GM23338 (cell line): Measurements from ENCODE around the gene PCCB. TPM values are rescaled to one million over a fixed set of nuclear protein-coding genes. Genes with fewer than 3 reads are reported as not detected.
A peak's percentile ranks its signal among the peaks of the same experiment; 100 is the strongest.
"Not testable (repeated sequence)": the region's sequence is repeated elsewhere in the genome, so short reads cannot be mapped to it uniquely, and the experiment has no call there.

Source experiments
- ATAC-seq: fragments of 200-7000 bp; cut with Tn5 transposase; 3 replicates; pipeline ENCODE4 v1.9.1; 2020
- DNase-seq: peaks from one replicate; pipeline ENCODE4 v3.0.0-alpha.2; 2015; ENCODE audit warnings: low spot score
- H2AFZ ChIP-seq: fragments of 200-600 bp; sonication (generic); 2 replicates; pipeline ENCODE4 v1.8.0; 2016; ENCODE audit warnings: antibody characterized with exemption, mild to moderate bottlenecking, moderate library complexity
- H3F3A ChIP-seq: fragments of 200-600 bp; sonication (generic); replicated peaks from 2 replicates; pipeline ENCODE4 v1.8.0; 2017; ENCODE audit warnings: antibody characterized with exemption, mixed run types, low read depth
- H3K27ac ChIP-seq: fragments of 200-600 bp; sonication (generic); 2 replicates; pipeline ENCODE4 v1.6.1; 2016; ENCODE audit warnings: low read depth
- H3K27me3 ChIP-seq: fragments of 200-600 bp; sonication (generic); 2 replicates; pipeline ENCODE4 v1.8.0; 2016; ENCODE audit warnings: mild to moderate bottlenecking, mixed run types, moderate library complexity; ENCODE audit not compliant: insufficient read depth
- H3K36me3 ChIP-seq: fragments of 200-600 bp; sonication (generic); 2 replicates; pipeline ENCODE4 v1.8.0; 2016; ENCODE audit warnings: mild to moderate bottlenecking; ENCODE audit not compliant: insufficient read depth
- H3K4me1 ChIP-seq: fragments of 200-600 bp; sonication (generic); 2 replicates; pipeline ENCODE4 v1.8.0; 2016; ENCODE audit warnings: mild to moderate bottlenecking, moderate library complexity; ENCODE audit not compliant: insufficient read depth
- H3K4me2 ChIP-seq: fragments of 200-600 bp; sonication (generic); 2 replicates; pipeline ENCODE4 v1.7.1; 2017; ENCODE audit warnings: mixed run types
- H3K4me3 ChIP-seq: fragments of 200-600 bp; sonication (generic); 2 replicates; pipeline ENCODE4 v1.6.1; 2016; ENCODE audit warnings: mixed run types
- H3K79me2 ChIP-seq: fragments of 200-600 bp; sonication (generic); replicated peaks from 2 replicates; pipeline ENCODE4 v1.8.0; 2017; ENCODE audit warnings: mild to moderate bottlenecking; ENCODE audit not compliant: insufficient read depth
- H3K9me2 ChIP-seq: fragments of 200-600 bp; sonication (generic); 2 replicates; pipeline ENCODE4 v1.8.0; 2017; ENCODE audit not compliant: insufficient read depth
- H4K20me1 ChIP-seq: fragments of 200-600 bp; sonication (generic); replicated peaks from 2 replicates; pipeline ENCODE4 v1.8.0; 2017; ENCODE audit warnings: mild to moderate bottlenecking; ENCODE audit not compliant: insufficient read depth
- H3K27ac Mint-ChIP-seq: 2 replicates; pipeline ENCODE4 v1.8.0; 2020; ENCODE audit warnings: inconsistent platforms, mild to moderate bottlenecking, moderate library complexity, mixed read lengths
- H3K27me3 Mint-ChIP-seq: 3 replicates; pipeline ENCODE4 v1.8.0; 2022; ENCODE audit warnings: low read depth, mild to moderate bottlenecking, moderate library complexity, mixed read lengths, inconsistent platforms; ENCODE audit not compliant: insufficient read depth, poor library complexity
- H3K36me3 Mint-ChIP-seq: 3 replicates; pipeline ENCODE4 v1.8.0; 2021; ENCODE audit warnings: low read depth, mild to moderate bottlenecking, inconsistent platforms, moderate library complexity, mixed read lengths
- H3K4me1 Mint-ChIP-seq: 3 replicates; pipeline ENCODE4 v1.8.0; 2020; ENCODE audit warnings: mild to moderate bottlenecking, inconsistent platforms, mixed read lengths
- H3K4me3 Mint-ChIP-seq: 3 replicates; pipeline ENCODE4 v1.8.0; 2021; ENCODE audit warnings: moderate library complexity, mild to moderate bottlenecking, inconsistent platforms, mixed read lengths
- H3K9me3 Mint-ChIP-seq: 3 replicates; pipeline ENCODE4 v1.8.0; 2020; ENCODE audit warnings: moderate library complexity, mild to moderate bottlenecking, inconsistent platforms, mixed read lengths
- CREB1 ChIP-seq: fragments of 250-450 bp; sonication (Bioruptor Pico); IDR thresholded peaks from 2 replicates; pipeline ENCODE4 v1.5.0; 2020; ENCODE audit warnings: low read depth, mild to moderate bottlenecking, moderate library complexity
- EZH2 ChIP-seq: fragments of 200-600 bp; sonication (generic); IDR thresholded peaks from one replicate; pipeline ENCODE4 v1.8.0; 2017; ENCODE audit warnings: antibody characterized with exemption, mild to moderate bottlenecking, low read depth; ENCODE audit not compliant: unreplicated experiment
- EZH2phosphoT487 ChIP-seq: fragments of 200-600 bp; sonication (generic); IDR thresholded peaks from one replicate; pipeline ENCODE4 v1.8.1; 2018; ENCODE audit warnings: antibody characterized with exemption; ENCODE audit not compliant: unreplicated experiment
- POLR2AphosphoS5 ChIP-seq: IDR thresholded peaks from 2 replicates; pipeline ENCODE4 v1.6.1; 2016; ENCODE audit warnings: antibody characterized with exemption, low read depth
- ZNF114 ChIP-seq: fragments of 250-450 bp; sonication (Bioruptor Pico); IDR thresholded peaks from 2 replicates; pipeline ENCODE4 v1.5.0; 2020; ENCODE audit warnings: mild to moderate bottlenecking, moderate library complexity
- polyA plus RNA-seq: library from polyadenylated mRNA; unstranded; fragments of >200 nt; fragmentation: Nextera tagmentation; extraction: Ambion mirVana; gene quantifications from 2 replicates; pipeline ENCODE4 v1.2.1, GENCODE V29; 2016
- total RNA-seq: library from RNA; depleted of rRNA; stranded (reverse); fragments of >200 nt; shearing (Covaris generic); gene quantifications from 2 replicates; pipeline ENCODE4 v1.2.3, GENCODE V29; 2014
- TF ChIP-seq, protein P1 (sequence below), 2 experiments: fragments of 200-600 bp in 1 of 2; sonication (generic) in 1 of 2; conservative IDR thresholded peaks; 2 replicates each; pipeline versions ENCODE4 v1.5.1 to v1.6.1; 2016 to 2017; ENCODE audit warnings: antibody characterized with exemption in 2 of 2, low read depth in 2 of 2, mild to moderate bottlenecking in 2 of 2, moderate library complexity in 1 of 2
- TF ChIP-seq, protein P2 (sequence below): fragments of 250-450 bp; sonication (Bioruptor Pico); IDR thresholded peaks from 2 replicates; pipeline ENCODE4 v1.5.0; 2020; ENCODE audit warnings: mild to moderate bottlenecking, moderate library complexity

PCCB gene
- total and polyA plus RNA-seq, 2 experiments from 2014 or later = 42.7 to 76.8 TPM

DNA sequence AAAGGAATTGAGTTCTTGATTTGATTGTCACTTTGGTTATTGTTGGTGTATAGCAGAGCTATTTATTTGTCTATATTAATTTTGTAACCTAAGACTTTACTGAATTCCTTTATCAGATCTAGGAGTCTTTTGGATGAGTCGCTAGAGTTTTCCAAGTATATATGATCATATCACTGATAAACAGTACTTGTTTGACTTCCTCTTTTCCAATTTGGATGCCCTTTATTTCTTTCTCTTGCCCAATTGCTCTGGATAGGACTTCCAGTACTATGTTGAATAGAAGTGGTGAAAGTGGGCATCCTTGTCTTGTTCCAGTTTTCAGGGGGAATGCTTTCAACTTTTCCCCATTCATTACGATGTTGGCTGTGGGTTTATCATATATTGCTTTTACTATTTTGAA lies 21.5 kb downstream of the PCCB start:
- H2AFZ ChIP-seq, ATAC-seq, H3K4me1 Mint-ChIP-seq, H4K20me1 ChIP-seq, H3K27me3 ChIP-seq, H3K36me3 ChIP-seq, H3K4me3 ChIP-seq, DNase-seq, H3K9me3 Mint-ChIP-seq, H3K4me3 Mint-ChIP-seq, H3K4me2 ChIP-seq, H3K27ac Mint-ChIP-seq, H3K27ac ChIP-seq, H3F3A ChIP-seq, H3K4me1 ChIP-seq, H3K27me3 Mint-ChIP-seq, H3K9me2 ChIP-seq: not testable (repeated sequence)
- peaks cover 18% of the 10 kb centered on the region for H3K36me3 Mint-ChIP-seq
- peaks cover 60% of the 10 kb centered on the region for H3K79me2 ChIP-seq

DNA sequence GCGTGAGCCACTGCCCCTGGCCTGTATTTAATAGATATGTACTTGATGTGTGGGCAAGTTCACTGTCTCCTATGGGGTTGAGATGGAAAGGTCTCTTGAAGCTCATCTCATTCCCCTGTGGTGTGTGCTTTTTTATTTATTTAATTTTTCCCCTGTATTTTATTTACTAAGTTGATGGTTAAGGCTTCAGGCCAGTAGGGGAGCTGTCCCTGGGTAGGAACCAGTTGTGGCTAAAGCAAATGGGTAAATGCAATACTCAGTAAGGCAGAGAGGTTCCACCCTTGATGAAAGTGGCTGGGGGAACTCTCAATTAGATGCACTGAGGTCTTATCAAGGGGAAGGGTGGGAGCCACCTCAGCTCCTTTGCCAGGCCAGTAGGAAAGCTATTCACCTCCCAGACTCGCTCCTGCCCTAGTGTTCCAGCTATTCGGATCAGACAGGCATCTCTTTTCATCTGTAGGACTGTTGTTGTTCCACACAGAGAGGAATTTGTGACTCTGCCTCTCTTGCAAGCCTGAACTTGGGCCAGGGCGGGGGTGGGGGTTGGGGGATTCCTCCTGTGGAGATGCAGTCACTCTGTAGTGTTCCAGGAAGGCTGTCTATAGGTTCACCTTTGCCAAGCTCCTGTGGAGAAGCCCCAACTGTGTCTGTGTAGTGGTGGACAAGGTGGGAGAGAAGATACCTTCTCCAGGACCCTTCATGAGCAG lies 26.1 kb downstream of the PCCB start:
- Histone ChIP-seq H4K20me1 (peaks cover 3% of the 10 kb centered on the region; the same call in 1 of the 2 replicates), H3K36me3 (peaks cover 12% of the 10 kb centered on the region; the same call in 1 of the 2 replicates), H3K9me2 (no peaks in the 10 kb centered on the region), H3F3A (no peaks in the 10 kb centered on the region), H3K79me2 (peaks cover 51% of the 10 kb centered on the region), H3K4me3 (no peak overlapping the region), H3K27me3 (no peaks in the 10 kb centered on the region), H3K4me1 (peaks cover 17% of the 10 kb centered on the region), H3K4me2 (no peak overlapping the region), H2AFZ (no peak overlapping the region), H3K27ac (no peak overlapping the region)
- H3K9me3 Mint-ChIP-seq = peaks cover 7% of the 10 kb centered on the region; the same call in 2 of the 3 replicates
- DNase-seq (peak; percentile 25), ATAC-seq (peak; percentile 16; the same call in 1 of the 3 replicates)
- TF ChIP-seq, protein P1, sequence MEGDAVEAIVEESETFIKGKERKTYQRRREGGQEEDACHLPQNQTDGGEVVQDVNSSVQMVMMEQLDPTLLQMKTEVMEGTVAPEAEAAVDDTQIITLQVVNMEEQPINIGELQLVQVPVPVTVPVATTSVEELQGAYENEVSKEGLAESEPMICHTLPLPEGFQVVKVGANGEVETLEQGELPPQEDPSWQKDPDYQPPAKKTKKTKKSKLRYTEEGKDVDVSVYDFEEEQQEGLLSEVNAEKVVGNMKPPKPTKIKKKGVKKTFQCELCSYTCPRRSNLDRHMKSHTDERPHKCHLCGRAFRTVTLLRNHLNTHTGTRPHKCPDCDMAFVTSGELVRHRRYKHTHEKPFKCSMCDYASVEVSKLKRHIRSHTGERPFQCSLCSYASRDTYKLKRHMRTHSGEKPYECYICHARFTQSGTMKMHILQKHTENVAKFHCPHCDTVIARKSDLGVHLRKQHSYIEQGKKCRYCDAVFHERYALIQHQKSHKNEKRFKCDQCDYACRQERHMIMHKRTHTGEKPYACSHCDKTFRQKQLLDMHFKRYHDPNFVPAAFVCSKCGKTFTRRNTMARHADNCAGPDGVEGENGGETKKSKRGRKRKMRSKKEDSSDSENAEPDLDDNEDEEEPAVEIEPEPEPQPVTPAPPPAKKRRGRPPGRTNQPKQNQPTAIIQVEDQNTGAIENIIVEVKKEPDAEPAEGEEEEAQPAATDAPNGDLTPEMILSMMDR (conservative IDR thresholded peaks at IDR 0.05; ENCODE audit: low read depth in 2 of 2) = peak; percentile 23 to 41; a peak in 3 of 4 replicates
- TF ChIP-seq EZH2phosphoT487 = no peak
- H3K27ac Mint-ChIP-seq = no peak overlapping the region
- H3K36me3 Mint-ChIP-seq = peaks cover 25% of the 10 kb centered on the region
- no peak overlapping the region for H3K4me3 Mint-ChIP-seq
- H3K27me3 Mint-ChIP-seq = peaks cover 4% of the 10 kb centered on the region
- peaks cover 29% of the 10 kb centered on the region for H3K4me1 Mint-ChIP-seq

DNA sequence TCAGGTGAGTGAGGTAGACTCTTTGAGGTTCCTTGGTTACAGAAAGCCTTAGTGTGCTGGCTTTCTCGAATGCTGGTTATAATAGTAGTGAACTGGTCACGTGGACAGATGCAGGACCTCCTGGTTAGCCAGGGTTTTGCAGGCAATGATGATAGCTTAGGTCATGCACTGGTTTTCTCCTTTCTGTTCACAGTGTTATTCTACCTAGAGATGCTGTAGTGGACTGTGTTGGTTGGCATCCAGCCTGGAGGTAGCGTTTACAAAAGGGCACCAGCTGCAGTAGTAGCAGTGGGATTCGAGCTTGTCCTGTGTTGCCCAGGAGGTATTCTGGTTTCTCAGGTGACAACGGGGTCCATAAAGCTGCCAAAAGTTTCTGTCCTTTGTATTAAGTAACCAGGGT lies 27.0 kb downstream of the PCCB start:
- no peak overlapping the region for H3K4me3 ChIP-seq
- Mint-ChIP-seq H3K27me3 (peaks cover 6% of the 10 kb centered on the region), H3K4me1 (peaks cover 29% of the 10 kb centered on the region), H3K9me3 (peaks cover 7% of the 10 kb centered on the region; the same call in 2 of the 3 replicates), H3K27ac (peak overlapping the region; percentile 37; the same call in 1 of the 2 replicates), H3K36me3 (peaks cover 27% of the 10 kb centered on the region), H3K4me3 (no peak overlapping the region)
- 0 out of 2 replicates have a peak overlapping the region, but pooled peaks have one; percentile 76 for H3K27ac ChIP-seq
- ATAC-seq (no peak), DNase-seq (no peak)
- peaks cover 47% of the 10 kb centered on the region for H3K79me2 ChIP-seq
- H3K4me1 ChIP-seq = peaks cover 16% of the 10 kb centered on the region
- H4K20me1 ChIP-seq = no peaks in the 10 kb centered on the region
- no peak overlapping the region for H3K4me2 ChIP-seq
- H3K36me3 ChIP-seq = peaks cover 12% of the 10 kb centered on the region; the same call in 1 of the 2 replicates
- no peaks in the 10 kb centered on the region for H3K9me2 ChIP-seq
- no peak overlapping the region for H2AFZ ChIP-seq
- no peaks in the 10 kb centered on the region for H3F3A ChIP-seq
- H3K27me3 ChIP-seq = no peaks in the 10 kb centered on the region
- no peak for TF ChIP-seq EZH2
- no peak for TF ChIP-seq CREB1
- TF ChIP-seq, protein P2, sequence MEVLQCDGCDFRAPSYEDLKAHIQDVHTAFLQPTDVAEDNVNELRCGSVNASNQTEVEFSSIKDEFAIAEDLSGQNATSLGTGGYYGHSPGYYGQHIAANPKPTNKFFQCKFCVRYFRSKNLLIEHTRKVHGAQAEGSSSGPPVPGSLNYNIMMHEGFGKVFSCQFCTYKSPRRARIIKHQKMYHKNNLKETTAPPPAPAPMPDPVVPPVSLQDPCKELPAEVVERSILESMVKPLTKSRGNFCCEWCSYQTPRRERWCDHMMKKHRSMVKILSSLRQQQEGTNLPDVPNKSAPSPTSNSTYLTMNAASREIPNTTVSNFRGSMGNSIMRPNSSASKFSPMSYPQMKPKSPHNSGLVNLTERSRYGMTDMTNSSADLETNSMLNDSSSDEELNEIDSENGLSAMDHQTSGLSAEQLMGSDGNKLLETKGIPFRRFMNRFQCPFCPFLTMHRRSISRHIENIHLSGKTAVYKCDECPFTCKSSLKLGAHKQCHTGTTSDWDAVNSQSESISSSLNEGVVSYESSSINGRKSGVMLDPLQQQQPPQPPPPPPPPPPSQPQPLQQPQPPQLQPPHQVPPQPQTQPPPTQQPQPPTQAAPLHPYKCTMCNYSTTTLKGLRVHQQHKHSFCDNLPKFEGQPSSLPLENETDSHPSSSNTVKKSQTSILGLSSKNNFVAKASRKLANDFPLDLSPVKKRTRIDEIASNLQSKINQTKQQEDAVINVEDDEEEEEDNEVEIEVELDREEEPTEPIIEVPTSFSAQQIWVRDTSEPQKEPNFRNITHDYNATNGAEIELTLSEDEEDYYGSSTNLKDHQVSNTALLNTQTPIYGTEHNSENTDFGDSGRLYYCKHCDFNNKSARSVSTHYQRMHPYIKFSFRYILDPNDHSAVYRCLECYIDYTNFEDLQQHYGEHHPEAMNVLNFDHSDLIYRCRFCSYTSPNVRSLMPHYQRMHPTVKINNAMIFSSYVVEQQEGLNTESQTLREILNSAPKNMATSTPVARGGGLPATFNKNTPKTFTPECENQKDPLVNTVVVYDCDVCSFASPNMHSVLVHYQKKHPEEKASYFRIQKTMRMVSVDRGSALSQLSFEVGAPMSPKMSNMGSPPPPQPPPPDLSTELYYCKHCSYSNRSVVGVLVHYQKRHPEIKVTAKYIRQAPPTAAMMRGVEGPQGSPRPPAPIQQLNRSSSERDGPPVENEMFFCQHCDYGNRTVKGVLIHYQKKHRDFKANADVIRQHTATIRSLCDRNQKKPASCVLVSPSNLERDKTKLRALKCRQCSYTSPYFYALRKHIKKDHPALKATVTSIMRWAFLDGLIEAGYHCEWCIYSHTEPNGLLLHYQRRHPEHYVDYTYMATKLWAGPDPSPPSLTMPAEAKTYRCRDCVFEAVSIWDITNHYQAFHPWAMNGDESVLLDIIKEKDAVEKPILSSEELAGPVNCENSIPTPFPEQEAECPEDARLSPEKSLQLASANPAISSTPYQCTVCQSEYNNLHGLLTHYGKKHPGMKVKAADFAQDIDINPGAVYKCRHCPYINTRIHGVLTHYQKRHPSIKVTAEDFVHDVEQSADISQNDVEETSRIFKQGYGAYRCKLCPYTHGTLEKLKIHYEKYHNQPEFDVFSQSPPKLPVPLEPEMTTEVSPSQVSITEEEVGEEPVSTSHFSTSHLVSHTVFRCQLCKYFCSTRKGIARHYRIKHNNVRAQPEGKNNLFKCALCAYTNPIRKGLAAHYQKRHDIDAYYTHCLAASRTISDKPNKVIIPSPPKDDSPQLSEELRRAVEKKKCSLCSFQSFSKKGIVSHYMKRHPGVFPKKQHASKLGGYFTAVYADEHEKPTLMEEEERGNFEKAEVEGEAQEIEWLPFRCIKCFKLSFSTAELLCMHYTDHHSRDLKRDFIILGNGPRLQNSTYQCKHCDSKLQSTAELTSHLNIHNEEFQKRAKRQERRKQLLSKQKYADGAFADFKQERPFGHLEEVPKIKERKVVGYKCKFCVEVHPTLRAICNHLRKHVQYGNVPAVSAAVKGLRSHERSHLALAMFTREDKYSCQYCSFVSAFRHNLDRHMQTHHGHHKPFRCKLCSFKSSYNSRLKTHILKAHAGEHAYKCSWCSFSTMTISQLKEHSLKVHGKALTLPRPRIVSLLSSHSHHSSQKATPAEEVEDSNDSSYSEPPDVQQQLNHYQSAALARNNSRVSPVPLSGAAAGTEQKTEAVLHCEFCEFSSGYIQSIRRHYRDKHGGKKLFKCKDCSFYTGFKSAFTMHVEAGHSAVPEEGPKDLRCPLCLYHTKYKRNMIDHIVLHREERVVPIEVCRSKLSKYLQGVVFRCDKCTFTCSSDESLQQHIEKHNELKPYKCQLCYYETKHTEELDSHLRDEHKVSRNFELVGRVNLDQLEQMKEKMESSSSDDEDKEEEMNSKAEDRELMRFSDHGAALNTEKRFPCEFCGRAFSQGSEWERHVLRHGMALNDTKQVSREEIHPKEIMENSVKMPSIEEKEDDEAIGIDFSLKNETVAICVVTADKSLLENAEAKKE (CRISPR knock-in tag) = no peak
- TF ChIP-seq ZNF114 (CRISPR knock-in tag) = no peak
- no peak for TF ChIP-seq POLR2AphosphoS5
